GM21390 (cell line): ENCODE measurements around the gene USP10.

Experiments used
- ATAC-seq: cut with Tn5 transposase; IDR thresholded peaks from one replicate; pipeline ENCODE4 v1.9.1; 2021; ENCODE audit not compliant: unreplicated experiment

Gene USP10

GRCh38 chr16:84818989-84819643 is 119.3 kb downstream of the USP10 start:
- ATAC-seq = peak; percentile 4

GRCh38 chr16:84819644-84820304 is 120.0 kb downstream of the USP10 start, which contains the start of gene CRISPLD2:
Gene CRISPLD2 (plus strand): TSS chr16:84819985. CDS start chr16:84838496, 18,511 bp downstream.
- ATAC-seq = peak; percentile 61

- no peak for ATAC-seq
Observed at GRCh38 chr16:84820305-84820684, 120.5 kb downstream of the USP10 start.

GRCh38 chr16:84820771-84821170 is 121.0 kb downstream of the USP10 start:
- ATAC-seq = no peak

- no peak for ATAC-seq
Observed at GRCh38 chr16:84821179-84821578, 121.4 kb downstream of the USP10 start.

GRCh38 chr16:84821728-84822689 is 122.2 kb downstream of the USP10 start:
- ATAC-seq = no peak

DNA sequence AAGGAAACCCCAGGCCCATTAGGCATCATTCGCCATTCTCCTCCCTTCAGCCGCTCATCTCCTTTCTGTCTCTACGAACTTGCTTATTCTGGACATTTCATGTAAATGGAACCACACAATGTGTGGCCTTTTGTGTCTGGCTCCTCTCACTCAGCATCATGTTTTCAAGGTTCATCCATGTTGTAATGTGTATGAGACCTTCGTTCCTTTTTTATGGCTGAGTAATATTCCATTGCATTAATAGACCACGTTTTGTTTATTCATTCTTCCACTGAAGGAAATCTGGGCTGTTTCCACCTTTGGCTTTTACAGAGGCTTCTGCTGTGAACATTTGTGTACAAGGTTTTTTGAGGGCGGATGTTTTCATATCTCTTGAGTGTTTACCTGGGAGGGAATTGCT is 123.2 kb downstream of the USP10 start:
- no peak for ATAC-seq

DNA sequence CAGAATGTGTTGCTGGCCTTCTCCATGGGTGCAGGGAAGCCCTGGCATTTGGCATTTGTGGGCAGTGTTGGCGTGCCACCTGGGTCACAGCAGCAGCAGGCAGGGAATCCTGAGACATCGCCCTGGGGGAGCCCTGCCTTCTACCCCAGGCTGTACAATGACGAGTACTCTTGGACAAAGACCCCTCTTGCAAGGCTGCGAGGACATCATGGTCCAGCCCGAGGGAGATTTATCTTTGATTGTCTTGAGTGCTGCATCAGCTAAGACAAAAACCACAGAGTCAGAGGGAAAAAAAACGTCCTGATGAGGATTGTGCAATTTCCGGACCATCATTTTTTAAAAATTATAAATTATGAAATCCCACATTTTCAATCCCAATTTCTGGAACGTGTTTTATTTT is 123.7 kb downstream of the USP10 start:
- ATAC-seq = no peak

DNA sequence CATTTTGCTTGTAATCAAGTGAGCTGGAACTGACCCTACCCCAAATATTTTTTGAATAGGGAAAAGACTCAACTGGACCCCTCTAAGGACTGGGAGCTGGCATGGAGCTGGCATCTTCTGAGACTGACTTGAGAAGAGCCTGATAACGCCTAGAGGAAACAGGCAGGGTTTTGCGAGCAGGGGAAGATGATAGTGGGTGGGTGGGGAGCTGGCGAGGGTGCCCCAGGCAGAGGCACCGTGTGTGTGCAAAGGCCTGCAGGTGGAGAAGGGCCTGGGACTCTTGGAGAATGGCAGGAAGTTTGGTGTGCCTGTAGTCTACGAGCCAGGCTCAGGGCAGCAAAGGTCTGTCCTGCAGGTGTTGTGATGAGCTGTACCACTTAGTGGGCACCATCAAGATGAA is 124.1 kb downstream of the USP10 start:
- ATAC-seq = no peak

DNA sequence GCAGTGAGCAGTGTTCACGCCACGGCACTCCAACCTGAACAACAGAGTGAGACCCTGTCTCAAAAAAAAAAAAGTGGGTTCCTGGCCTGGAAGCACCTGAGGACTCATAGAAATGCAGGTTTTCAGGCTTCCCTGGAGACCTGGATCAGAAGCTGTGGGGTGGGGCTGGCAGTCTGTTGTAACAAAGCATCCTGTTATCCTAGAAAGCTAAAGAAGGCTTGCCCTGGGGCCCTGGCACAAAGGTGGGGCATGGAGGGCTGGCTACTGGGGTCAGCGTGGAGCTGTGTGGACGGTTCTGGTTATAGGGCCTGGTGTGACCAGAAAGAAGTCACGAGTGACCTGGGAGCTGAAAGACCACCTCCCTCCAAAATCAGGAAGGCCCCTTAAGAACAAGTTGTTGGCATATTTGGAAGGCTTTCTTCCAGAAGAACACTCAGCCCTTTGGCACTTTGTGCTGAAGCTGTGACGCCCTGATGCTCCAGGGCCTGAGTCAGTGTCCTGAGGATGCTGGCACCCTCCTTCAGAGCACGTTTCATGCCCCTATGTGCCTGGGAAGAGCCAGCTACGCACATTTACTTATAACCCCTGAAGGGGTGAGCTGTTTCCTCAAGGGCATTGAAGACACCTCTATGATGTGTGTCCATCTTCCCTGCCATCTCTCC is 126.2 kb downstream of the USP10 start:
- no peak for ATAC-seq

DNA sequence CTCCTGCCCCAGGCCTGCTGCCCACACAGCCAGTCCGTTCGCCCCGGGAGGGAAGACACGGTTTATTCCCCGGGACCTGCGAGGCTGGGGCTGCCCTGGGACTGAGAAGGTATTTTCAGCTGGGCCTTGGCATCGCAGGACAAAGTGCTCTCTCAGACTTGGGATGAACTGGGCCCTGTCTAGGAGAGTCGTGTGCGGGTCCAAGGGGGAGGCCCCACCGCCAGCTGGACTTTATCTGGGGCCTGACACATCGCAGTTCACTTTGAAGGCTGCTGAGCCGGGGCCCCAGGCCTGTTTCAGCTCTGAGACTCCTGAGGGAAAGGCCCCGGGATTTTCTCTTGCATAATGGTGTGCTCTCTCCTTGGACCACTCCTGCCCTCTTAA is 126.8 kb downstream of the USP10 start:
- ATAC-seq = no peak

DNA sequence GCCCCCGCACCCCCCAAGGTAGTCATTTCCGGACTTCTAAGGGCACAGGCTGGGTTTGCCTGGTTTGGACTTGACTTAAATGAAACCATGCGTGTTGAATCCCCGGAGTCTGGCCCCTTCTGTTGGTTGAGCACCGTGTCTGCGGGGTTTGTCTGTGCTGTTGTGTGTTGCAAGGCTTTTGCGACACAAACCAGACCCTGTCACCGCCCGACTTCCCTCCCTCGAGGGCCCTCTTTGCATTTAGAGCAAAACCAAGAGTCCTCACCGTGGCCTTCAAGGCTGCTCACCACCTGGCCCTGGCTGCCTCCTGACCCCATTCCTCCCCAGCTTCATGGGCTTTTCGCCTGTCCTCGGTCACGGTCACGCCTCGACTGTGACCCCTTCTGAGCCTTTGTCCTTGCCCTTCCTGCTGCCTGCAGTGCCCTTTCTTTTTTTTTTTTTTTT is 127.4 kb downstream of the USP10 start:
- no peak for ATAC-seq

GRCh38 chr16:84827897-84828296 is 128.1 kb downstream of the USP10 start:
- no peak for ATAC-seq

- ATAC-seq = no peak
Observed at GRCh38 chr16:84828322-84828721, 128.5 kb downstream of the USP10 start.
